Neural cell (in vitro differentiated cells): ENCODE data around the gene EEF1AKMT4. TPM values are rescaled to one million over a fixed set of nuclear protein-coding genes. Genes with fewer than 3 reads are reported as not detected.

Experiments
- H2AFZ ChIP-seq: fragments of 200-600, 300-800 bp; sonication (generic), shearing (Covaris generic); 2 replicates; pipeline ENCODE4 v1.6.0; 2014; ENCODE audit warnings: low read depth, mild to moderate bottlenecking, antibody characterized with exemption, low read length, moderate library complexity
- H3F3A ChIP-seq: fragments of 200-600 bp; shearing (Covaris generic); 2 replicates; pipeline ENCODE4 v1.6.1; 2016; ENCODE audit warnings: mild to moderate bottlenecking, moderate library complexity, mixed read lengths, antibody characterized with exemption, low read length; ENCODE audit not compliant: insufficient read depth, poor library complexity, severe bottlenecking
- H3K27ac ChIP-seq: fragments of 200-600, 300-800 bp; sonication (generic), shearing (Covaris generic); 2 replicates; pipeline ENCODE4 v1.5.1; 2014; ENCODE audit warnings: mild to moderate bottlenecking, low read length, moderate library complexity
- H3K27me3 ChIP-seq: fragments of 300-800, 200-600 bp; sonication (generic), shearing (Covaris generic); 2 replicates; pipeline ENCODE4 v1.6.0; 2014; ENCODE audit warnings: mild to moderate bottlenecking, low read depth, low read length, moderate library complexity; ENCODE audit not compliant: insufficient read depth
- H3K36me3 ChIP-seq: fragments of 300-800, 200-600 bp; sonication (generic), shearing (Covaris generic); 2 replicates; pipeline ENCODE4 v1.5.1; 2014; ENCODE audit warnings: mild to moderate bottlenecking, antibody characterized with exemption, low read length, moderate library complexity; ENCODE audit not compliant: insufficient read depth
- H3K4me2 ChIP-seq: fragments of 300-800, 200-600 bp; sonication (generic), shearing (Covaris generic); 2 replicates; pipeline ENCODE4 v1.6.0; 2014; ENCODE audit warnings: mild to moderate bottlenecking, low read length
- H3K4me3 ChIP-seq: fragments of 300-800, 200-600 bp; sonication (generic), shearing (Covaris generic); 2 replicates; pipeline ENCODE4 v1.5.1; 2014; ENCODE audit warnings: mild to moderate bottlenecking, low read length, moderate library complexity
- H3K79me2 ChIP-seq: fragments of 200-600 bp; shearing (Covaris generic); replicated peaks from 2 replicates; pipeline ENCODE4 v1.6.0; 2014; ENCODE audit warnings: mild to moderate bottlenecking, low read length, moderate library complexity; ENCODE audit not compliant: insufficient read depth
- H3K9ac ChIP-seq: fragments of 300-800, 200-600 bp; sonication (generic), shearing (Covaris generic); 2 replicates; pipeline ENCODE4 v1.6.1; 2016; ENCODE audit warnings: mild to moderate bottlenecking, low read length, mixed read lengths
- H3K9me2 ChIP-seq: fragments of 200-600 bp; shearing (Covaris generic); 2 replicates; pipeline ENCODE4 v1.6.1; 2016; ENCODE audit warnings: mild to moderate bottlenecking, low read length, mixed read lengths; ENCODE audit not compliant: insufficient read depth
- H3K9me3 ChIP-seq: fragments of 200-600, 300-800 bp; sonication (generic), shearing (Covaris generic); 2 replicates; pipeline ENCODE4 v1.6.1; 2016; ENCODE audit warnings: mild to moderate bottlenecking, mixed run types, low read length, moderate library complexity, mixed read lengths
- H4K20me1 ChIP-seq: fragments of 200-600 bp; shearing (Covaris generic); 2 replicates; pipeline ENCODE4 v1.6.1; 2016; ENCODE audit warnings: mild to moderate bottlenecking, mixed run types; ENCODE audit not compliant: insufficient read depth
- EP300 ChIP-seq: fragments of 450-650 bp; conservative IDR thresholded peaks from 2 replicates; pipeline ENCODE4 v1.6.1; 2014; ENCODE audit warnings: antibody characterized with exemption, mild to moderate bottlenecking, moderate library complexity; ENCODE audit not compliant: poor library complexity, severe bottlenecking
- EZH2 ChIP-seq: fragments of 200-600, 300-800 bp; shearing (Covaris generic), sonication (generic); IDR thresholded peaks from 2 replicates; pipeline ENCODE4 v1.6.1; 2014; ENCODE audit warnings: antibody characterized with exemption, low read length, borderline replicate concordance, mild to moderate bottlenecking; ENCODE audit not compliant: insufficient read depth, poor library complexity, severe bottlenecking
- MXI1 ChIP-seq: fragments of 450-650 bp; conservative IDR thresholded peaks from 2 replicates; pipeline ENCODE4 v1.6.1; 2014; ENCODE audit warnings: antibody characterized with exemption, mild to moderate bottlenecking; ENCODE audit not compliant: poor library complexity, severe bottlenecking
- POLR2AphosphoS5 ChIP-seq: IDR thresholded peaks from 2 replicates; pipeline ENCODE4 v1.6.1; 2012
- RAD21 ChIP-seq: fragments of 450-650 bp; conservative IDR thresholded peaks from 2 replicates; pipeline ENCODE4 v1.6.1; 2014; ENCODE audit warnings: antibody characterized with exemption, mild to moderate bottlenecking, moderate library complexity
- SMC3 ChIP-seq: fragments of 450-650 bp; conservative IDR thresholded peaks from 2 replicates; pipeline ENCODE4 v1.6.1; 2014; ENCODE audit warnings: antibody characterized with exemption, mild to moderate bottlenecking, moderate library complexity; ENCODE audit not compliant: poor library complexity
- TAF1 ChIP-seq: IDR thresholded peaks from 2 replicates; pipeline ENCODE4 v1.6.1; 2012; ENCODE audit warnings: low read depth
- polyA plus RNA-seq: library from polyadenylated mRNA; depleted of rRNA; stranded (reverse); fragments of >200 nt; gene quantifications from 2 replicates; pipeline ENCODE4 v1.2.3, GENCODE V29; 2014
- TF ChIP-seq, protein P1 (sequence below): IDR thresholded peaks from 2 replicates; pipeline ENCODE4 v1.6.1; 2012; ENCODE audit warnings: borderline replicate concordance
- TF ChIP-seq, protein P2 (sequence below): fragments of 450-650 bp; IDR thresholded peaks from 2 replicates; pipeline ENCODE4 v1.5.1; 2014; ENCODE audit warnings: antibody characterized with exemption, mild to moderate bottlenecking, moderate library complexity; ENCODE audit not compliant: poor library complexity, severe bottlenecking

Gene EEF1AKMT4
- polyA plus RNA-seq, 1 donor from 2014 or later, result 1.6 TPM

DNA sequence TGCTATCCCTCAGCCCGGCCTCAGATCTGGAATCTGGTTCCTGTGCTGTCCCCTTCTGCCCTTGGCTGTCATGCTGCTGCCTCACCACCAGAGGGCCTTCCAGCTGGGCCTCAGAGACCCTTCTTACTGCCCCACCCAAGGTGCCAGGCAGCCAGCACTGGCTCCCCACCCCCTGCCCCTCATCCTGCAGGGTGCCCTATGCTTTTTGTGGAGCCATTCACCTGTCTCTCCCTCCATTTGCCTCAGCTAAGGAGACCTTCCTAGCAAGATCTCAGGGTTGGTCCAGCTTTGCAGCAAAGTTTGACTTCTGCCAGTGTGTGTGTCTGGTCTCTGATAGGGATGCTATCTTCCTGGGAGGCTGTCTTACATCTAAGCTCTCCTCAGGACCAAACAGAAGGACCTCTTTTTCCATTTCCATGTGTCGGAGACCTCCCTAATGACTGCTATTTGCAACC, 22.0 kb upstream of the EEF1AKMT4 start:
- Histone ChIP-seq H3K27ac (no peak overlapping the region), H3K4me3 (no peak overlapping the region), H2AFZ (no peak overlapping the region), H3K9me2 (no peaks in the 10 kb centered on the region), H4K20me1 (no peaks in the 10 kb centered on the region), H3K36me3 (no peaks in the 10 kb centered on the region), H3K9ac (no peak overlapping the region), H3F3A (no peaks in the 10 kb centered on the region), H3K4me2 (no peak overlapping the region), H3K79me2 (no peaks in the 10 kb centered on the region), H3K27me3 (peaks cover 58% of the 10 kb centered on the region), H3K9me3 (no peaks in the 10 kb centered on the region)
- TF ChIP-seq POLR2AphosphoS5 (no peak), SMC3 (no peak), EP300 (no peak), MXI1 (no peak), TAF1 (no peak), EZH2 (no peak), RAD21 (no peak)
- TF ChIP-seq, protein P1, sequence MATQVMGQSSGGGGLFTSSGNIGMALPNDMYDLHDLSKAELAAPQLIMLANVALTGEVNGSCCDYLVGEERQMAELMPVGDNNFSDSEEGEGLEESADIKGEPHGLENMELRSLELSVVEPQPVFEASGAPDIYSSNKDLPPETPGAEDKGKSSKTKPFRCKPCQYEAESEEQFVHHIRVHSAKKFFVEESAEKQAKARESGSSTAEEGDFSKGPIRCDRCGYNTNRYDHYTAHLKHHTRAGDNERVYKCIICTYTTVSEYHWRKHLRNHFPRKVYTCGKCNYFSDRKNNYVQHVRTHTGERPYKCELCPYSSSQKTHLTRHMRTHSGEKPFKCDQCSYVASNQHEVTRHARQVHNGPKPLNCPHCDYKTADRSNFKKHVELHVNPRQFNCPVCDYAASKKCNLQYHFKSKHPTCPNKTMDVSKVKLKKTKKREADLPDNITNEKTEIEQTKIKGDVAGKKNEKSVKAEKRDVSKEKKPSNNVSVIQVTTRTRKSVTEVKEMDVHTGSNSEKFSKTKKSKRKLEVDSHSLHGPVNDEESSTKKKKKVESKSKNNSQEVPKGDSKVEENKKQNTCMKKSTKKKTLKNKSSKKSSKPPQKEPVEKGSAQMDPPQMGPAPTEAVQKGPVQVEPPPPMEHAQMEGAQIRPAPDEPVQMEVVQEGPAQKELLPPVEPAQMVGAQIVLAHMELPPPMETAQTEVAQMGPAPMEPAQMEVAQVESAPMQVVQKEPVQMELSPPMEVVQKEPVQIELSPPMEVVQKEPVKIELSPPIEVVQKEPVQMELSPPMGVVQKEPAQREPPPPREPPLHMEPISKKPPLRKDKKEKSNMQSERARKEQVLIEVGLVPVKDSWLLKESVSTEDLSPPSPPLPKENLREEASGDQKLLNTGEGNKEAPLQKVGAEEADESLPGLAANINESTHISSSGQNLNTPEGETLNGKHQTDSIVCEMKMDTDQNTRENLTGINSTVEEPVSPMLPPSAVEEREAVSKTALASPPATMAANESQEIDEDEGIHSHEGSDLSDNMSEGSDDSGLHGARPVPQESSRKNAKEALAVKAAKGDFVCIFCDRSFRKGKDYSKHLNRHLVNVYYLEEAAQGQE, result no peak
- TF ChIP-seq, protein P2, sequence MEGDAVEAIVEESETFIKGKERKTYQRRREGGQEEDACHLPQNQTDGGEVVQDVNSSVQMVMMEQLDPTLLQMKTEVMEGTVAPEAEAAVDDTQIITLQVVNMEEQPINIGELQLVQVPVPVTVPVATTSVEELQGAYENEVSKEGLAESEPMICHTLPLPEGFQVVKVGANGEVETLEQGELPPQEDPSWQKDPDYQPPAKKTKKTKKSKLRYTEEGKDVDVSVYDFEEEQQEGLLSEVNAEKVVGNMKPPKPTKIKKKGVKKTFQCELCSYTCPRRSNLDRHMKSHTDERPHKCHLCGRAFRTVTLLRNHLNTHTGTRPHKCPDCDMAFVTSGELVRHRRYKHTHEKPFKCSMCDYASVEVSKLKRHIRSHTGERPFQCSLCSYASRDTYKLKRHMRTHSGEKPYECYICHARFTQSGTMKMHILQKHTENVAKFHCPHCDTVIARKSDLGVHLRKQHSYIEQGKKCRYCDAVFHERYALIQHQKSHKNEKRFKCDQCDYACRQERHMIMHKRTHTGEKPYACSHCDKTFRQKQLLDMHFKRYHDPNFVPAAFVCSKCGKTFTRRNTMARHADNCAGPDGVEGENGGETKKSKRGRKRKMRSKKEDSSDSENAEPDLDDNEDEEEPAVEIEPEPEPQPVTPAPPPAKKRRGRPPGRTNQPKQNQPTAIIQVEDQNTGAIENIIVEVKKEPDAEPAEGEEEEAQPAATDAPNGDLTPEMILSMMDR, result no peak

DNA sequence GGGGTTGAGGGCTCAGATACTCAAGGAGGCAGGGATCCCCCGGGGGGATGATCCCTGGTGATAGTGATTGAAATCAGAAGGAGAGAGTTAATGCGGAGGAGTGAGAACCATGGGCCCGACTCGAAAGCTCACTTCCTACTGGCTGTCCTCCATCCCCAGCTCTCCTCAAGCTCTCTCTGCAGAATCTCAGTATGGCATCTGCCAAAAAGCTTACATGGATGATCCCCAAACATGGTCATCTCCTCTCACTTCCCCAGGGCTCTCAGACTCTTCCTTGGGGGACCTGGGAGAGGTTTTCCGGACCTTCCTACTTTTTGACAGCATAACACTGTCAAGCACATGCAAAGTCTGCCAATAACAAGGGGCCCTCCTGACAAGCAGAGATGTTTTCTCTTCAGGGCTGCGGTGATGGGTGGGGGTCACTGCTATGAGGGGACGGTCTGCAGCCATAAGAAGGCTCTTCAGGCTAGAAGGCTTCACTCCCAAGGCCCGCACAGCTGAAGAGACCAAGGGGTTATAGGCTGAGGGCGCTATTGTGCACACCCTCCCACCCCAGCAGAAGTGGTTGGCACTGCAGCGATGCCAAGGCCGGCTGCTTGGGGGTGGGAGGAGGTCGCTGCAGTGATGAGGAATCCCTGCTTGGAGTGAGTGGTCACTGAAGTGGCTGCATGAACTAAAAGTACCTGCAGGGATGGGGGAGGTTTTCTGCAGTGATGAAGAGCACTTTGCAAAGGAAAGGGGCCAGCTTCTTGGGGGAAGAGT, 20.9 kb upstream of the EEF1AKMT4 start:
- Histone ChIP-seq H3K27ac (no peak overlapping the region), H3K9ac (no peak overlapping the region), H3K4me2 (no peak overlapping the region), H3K9me3 (no peaks in the 10 kb centered on the region), H3K36me3 (no peaks in the 10 kb centered on the region), H3F3A (no peaks in the 10 kb centered on the region), H4K20me1 (no peaks in the 10 kb centered on the region), H2AFZ (no peak overlapping the region), H3K27me3 (peaks cover 68% of the 10 kb centered on the region), H3K4me3 (peak overlapping the region; percentile 76), H3K9me2 (no peaks in the 10 kb centered on the region), H3K79me2 (no peaks in the 10 kb centered on the region)
- TF ChIP-seq, protein P1, result no peak
- TF ChIP-seq RAD21, result no peak
- TF ChIP-seq, protein P2, result no peak
- no peak for TF ChIP-seq POLR2AphosphoS5
- TF ChIP-seq SMC3, result no peak
- no peak for TF ChIP-seq EP300
- TF ChIP-seq TAF1, result no peak
- TF ChIP-seq EZH2, result no peak
- TF ChIP-seq MXI1, result no peak
